Lung (tissue), 12 donors: Measurements from ENCODE around the gene ANKRD23. TPM values are rescaled to one million over a fixed set of nuclear protein-coding genes. Genes with fewer than 3 reads are reported as not detected.

Experiments
- ATAC-seq: fragments of 200-7000 bp; cut with Tn5 transposase; one replicate; pipeline ENCODE4 v1.9.1; 2020; ENCODE audit warnings: moderate number of reproducible peaks; ENCODE audit not compliant: insufficient read depth, low FRiP score
- DNase-seq, 3 donors: peaks; one replicate each; pipeline ENCODE4 v3.0.0-alpha.2; 2013 to 2017
- H3K27ac ChIP-seq, 2 donors: one replicate each; pipeline ENCODE4 v1.5.1; 2013; ENCODE audit warnings: mild to moderate bottlenecking in 2 of 2, moderate library complexity in 2 of 2, control low read depth in 1 of 2, inconsistent platforms in 1 of 2, low read depth in 1 of 2, low read length in 1 of 2
- H3K27me3 ChIP-seq, 3 donors: one replicate each; pipeline ENCODE4 v1.5.1; 2013; ENCODE audit warnings: low read length in 2 of 3; ENCODE audit not compliant: control insufficient read depth in 3 of 3, insufficient read depth in 3 of 3
- H3K36me3 ChIP-seq, 4 donors: one replicate each; pipeline ENCODE4 v1.5.1; 2013; ENCODE audit warnings: low read length in 4 of 4, mild to moderate bottlenecking in 1 of 4, moderate library complexity in 1 of 4; ENCODE audit not compliant: control insufficient read depth in 4 of 4, insufficient read depth in 4 of 4
- H3K4me1 ChIP-seq, 5 donors: one replicate each; pipeline ENCODE4 v1.5.1; 2013; ENCODE audit warnings: low read length in 5 of 5, mild to moderate bottlenecking in 2 of 5, moderate library complexity in 1 of 5; ENCODE audit not compliant: control insufficient read depth in 5 of 5, insufficient read depth in 5 of 5
- H3K4me3 ChIP-seq: one replicate; pipeline ENCODE4 v1.5.1; 2013; ENCODE audit warnings: mild to moderate bottlenecking, control low read depth, moderate library complexity
- H3K9ac ChIP-seq, 2 donors: one replicate each; pipeline ENCODE4 v1.5.1; 2013; ENCODE audit warnings: low read length in 2 of 2, control low read depth in 1 of 2; ENCODE audit not compliant: insufficient read depth in 1 of 2
- H3K9me3 ChIP-seq, 4 donors: one replicate each; pipeline ENCODE4 v1.5.1; 2013; ENCODE audit warnings: low read length in 3 of 4, mild to moderate bottlenecking in 1 of 4, moderate library complexity in 1 of 4; ENCODE audit not compliant: control insufficient read depth in 4 of 4, insufficient read depth in 3 of 4
- WGBS, 2 donors: extraction: QIAGEN DNeasy Blood & Tissue Kit; methylation state at CpG; one replicate each; pipeline ENCODE4 v1.1.7; 2013; 5-methylcytosine and 5-hydroxymethylcytosine counted together
- polyA plus RNA-seq, 2 donors: library from polyadenylated mRNA; stranded (reverse); fragments of 200-250 nt; gene quantifications; one replicate each; pipeline ENCODE4 v1.2.1, GENCODE V29; 2013
- total RNA-seq, 2 donors: library from RNA; depleted of rRNA in 1 of 2; stranded (reverse); fragments of >200 nt in 1 of 2; gene quantifications; one replicate each; pipeline ENCODE4 v1.2.1, GENCODE V29; 2014 to 2021
- TF ChIP-seq, protein P1 (sequence below): IDR thresholded peaks from 2 replicates; pipeline ENCODE4 v1.5.1; 2012; ENCODE audit warnings: mild to moderate bottlenecking; ENCODE audit errors: control extremely low read depth, extremely low read depth
- donor health status: control.
- donor health status: control.
- donor health status: Bipolar disorder and iron deficiency.
- donor health status: healthy.
- donor health status: DM: yes; HTN: yes; CAD: no.

ANKRD23 gene
- total and polyA plus RNA-seq, 4 donors = 1.5 to 6.9 (median 4.4) TPM

DNA sequence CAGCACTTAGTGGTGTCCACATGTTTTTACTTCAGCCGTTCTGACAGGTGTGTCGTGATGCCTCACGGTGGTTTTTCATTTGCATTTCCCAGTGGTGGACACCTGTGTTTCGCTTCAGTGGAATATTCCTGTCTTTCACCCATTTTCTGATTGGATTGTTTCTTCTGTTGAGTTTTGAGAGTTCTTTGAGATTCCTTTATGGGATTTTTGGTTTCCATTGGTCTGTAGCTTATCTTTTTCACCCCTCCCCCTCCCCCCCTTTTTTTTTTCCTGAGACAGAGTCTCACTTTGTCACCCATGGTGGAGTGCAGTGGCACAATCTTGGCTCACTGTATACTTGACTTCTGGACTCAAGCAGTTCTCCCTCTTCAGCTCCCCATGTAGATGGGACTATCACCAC, 8.0 kb downstream of the ANKRD23 start:
- 81 to 85% methylated on average over 4 of the region's 4 CpGs for WGBS, 2 donors
- no peak for DNase-seq
- no peaks in the 10 kb centered on the region for H3K9me3 ChIP-seq
- no peak overlapping the region for H3K27ac ChIP-seq
- no peak for ATAC-seq
- no peak overlapping the region for H3K9ac ChIP-seq
- H3K4me1 ChIP-seq = peaks cover 0 to 32% (median 8%) of the 10 kb centered on the region in 5 donors
- no peaks in the 10 kb centered on the region for H3K27me3 ChIP-seq
- H3K36me3 ChIP-seq = peaks cover 0 to 21% (median 12%) of the 10 kb centered on the region in 4 donors
- H3K4me3 ChIP-seq = no peak overlapping the region
- TF ChIP-seq, protein P1, sequence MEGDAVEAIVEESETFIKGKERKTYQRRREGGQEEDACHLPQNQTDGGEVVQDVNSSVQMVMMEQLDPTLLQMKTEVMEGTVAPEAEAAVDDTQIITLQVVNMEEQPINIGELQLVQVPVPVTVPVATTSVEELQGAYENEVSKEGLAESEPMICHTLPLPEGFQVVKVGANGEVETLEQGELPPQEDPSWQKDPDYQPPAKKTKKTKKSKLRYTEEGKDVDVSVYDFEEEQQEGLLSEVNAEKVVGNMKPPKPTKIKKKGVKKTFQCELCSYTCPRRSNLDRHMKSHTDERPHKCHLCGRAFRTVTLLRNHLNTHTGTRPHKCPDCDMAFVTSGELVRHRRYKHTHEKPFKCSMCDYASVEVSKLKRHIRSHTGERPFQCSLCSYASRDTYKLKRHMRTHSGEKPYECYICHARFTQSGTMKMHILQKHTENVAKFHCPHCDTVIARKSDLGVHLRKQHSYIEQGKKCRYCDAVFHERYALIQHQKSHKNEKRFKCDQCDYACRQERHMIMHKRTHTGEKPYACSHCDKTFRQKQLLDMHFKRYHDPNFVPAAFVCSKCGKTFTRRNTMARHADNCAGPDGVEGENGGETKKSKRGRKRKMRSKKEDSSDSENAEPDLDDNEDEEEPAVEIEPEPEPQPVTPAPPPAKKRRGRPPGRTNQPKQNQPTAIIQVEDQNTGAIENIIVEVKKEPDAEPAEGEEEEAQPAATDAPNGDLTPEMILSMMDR = no peak

DNA sequence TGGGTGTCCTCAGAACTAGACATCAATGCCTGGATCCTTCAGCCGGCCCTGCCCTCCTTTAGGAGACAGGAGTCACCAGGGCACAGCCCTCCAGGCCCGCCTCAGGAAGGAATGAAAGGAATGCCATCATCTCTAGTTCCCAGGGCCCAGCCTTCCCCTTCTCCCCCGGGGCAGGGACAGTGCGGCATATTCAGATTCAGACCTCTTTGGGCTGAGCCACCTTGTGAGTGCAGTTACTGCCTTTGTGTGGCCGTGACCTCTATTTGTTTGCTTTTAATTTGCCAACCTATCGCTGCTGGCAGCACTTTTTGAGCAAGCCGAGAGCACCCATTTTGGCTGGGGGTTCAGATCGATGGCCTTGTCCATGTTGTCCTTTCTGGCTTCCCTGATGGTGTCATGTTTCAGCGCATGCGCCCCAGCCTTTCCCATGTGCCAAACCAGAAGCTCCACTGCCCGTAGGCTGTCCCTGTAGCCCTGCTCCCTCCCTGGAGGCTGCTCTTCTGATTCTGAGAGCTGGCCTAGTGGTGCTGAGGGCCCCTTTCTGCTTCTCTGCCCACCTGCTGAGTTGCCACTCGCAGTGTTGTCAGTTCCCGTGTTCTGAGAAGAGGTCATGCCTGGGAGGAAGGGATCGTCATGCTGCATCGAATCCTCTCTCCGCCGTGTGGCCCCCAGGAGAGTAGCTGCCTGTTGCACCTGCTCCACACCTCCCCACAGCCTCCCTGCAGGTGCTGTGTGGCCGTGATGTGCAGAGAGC, 10.9 kb downstream of the ANKRD23 start:
- Histone ChIP-seq H3K27me3 (no peaks in the 10 kb centered on the region), H3K36me3 (peaks cover 0 to 42% (median 26%) of the 10 kb centered on the region in 4 donors), H3K9me3 (no peaks in the 10 kb centered on the region), H3K9ac (peak overlapping the region in 1 of 2 donors; percentile 57), H3K4me1 (peaks cover 0 to 24% (median 7%) of the 10 kb centered on the region in 5 donors), H3K4me3 (no peak overlapping the region), H3K27ac (peak overlapping the region; percentile 8 to 12)
- 65 to 75% methylated on average over 18 of the region's 18 CpGs for WGBS, 2 donors
- peak; percentile 86 to 91 (median 88) for DNase-seq
- TF ChIP-seq, protein P1 = no peak
- ATAC-seq = peak; percentile 69

DNA sequence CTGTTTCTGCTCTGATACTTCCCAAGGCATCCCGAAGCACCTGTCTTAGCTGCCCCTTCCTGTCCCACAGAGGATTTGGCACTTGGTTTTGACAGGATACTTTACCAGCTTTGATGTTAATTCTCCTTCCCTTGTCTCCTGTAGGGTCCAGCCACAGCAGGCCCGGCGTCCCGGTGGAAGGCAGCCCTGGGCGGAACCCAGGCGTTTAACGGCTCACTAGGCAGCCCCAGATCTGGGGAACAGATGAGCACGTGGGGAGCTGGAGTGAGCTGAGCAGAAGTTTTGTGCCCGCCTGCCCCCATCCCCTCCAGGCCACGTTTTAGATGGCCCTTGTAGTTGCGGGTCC, 11.4 kb downstream of the ANKRD23 start:
- 78 to 88% methylated on average over 11 of the region's 11 CpGs for WGBS, 2 donors
- peaks cover 0 to 24% (median 7%) of the 10 kb centered on the region in 5 donors for H3K4me1 ChIP-seq
- TF ChIP-seq, protein P1 = no peak
- H3K36me3 ChIP-seq = peaks cover 0 to 48% (median 32%) of the 10 kb centered on the region in 4 donors
- H3K9ac ChIP-seq = no peak overlapping the region
- H3K27ac ChIP-seq = peak overlapping the region; percentile 8 to 12
- no peak overlapping the region for H3K4me3 ChIP-seq
- ATAC-seq (no peak), DNase-seq (no peak)
- H3K9me3 ChIP-seq = no peaks in the 10 kb centered on the region
- no peaks in the 10 kb centered on the region for H3K27me3 ChIP-seq

DNA sequence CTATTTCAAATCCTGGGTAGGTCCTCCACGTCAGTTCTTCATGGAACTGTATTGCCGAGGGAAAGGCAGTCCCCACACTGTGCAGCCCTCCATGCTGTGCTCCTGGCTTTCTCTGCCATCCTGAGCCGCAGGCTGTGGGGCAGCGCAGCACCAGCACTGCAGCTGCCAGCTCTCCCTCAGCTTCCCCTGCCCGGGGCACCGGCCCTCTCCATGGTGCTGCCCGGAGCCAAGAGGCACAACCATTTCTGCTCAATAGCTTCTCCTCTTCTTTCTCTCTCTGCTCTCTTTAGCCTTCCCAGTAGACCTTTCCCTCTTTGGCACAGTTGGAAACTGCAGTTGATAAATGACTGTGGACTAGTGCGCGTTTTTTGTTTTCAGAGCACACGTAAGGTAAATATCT, 12.1 kb downstream of the ANKRD23 start:
- TF ChIP-seq, protein P1 = no peak
- Histone ChIP-seq H3K27ac (no peak overlapping the region), H3K27me3 (no peaks in the 10 kb centered on the region), H3K9me3 (no peaks in the 10 kb centered on the region), H3K36me3 (peaks cover 0 to 52% (median 32%) of the 10 kb centered on the region in 4 donors), H3K4me1 (peaks cover 0 to 24% (median 7%) of the 10 kb centered on the region in 5 donors), H3K9ac (no peak overlapping the region), H3K4me3 (no peak overlapping the region)
- ATAC-seq (no peak), DNase-seq (peak in 1 of 3 donors; percentile 21)
- 77 to 82% methylated on average over 10 of the region's 10 CpGs for WGBS, 2 donors
